Astrocyte (in vitro differentiated cells and primary cell): ENCODE results near the gene UBR1.

Experiments used
- CTCF ChIP-seq: IDR thresholded peaks from 2 replicates; pipeline ENCODE4 v1.5.1; 2011; ENCODE audit warnings: low read depth, mild to moderate bottlenecking, inconsistent platforms, low read length, moderate library complexity; ENCODE audit not compliant: insufficient read depth
- EZH2 ChIP-seq: IDR thresholded peaks from 2 replicates; pipeline ENCODE4 v1.6.1; 2012; ENCODE audit warnings: mild to moderate bottlenecking, low read length, inconsistent platforms; ENCODE audit not compliant: insufficient read depth

GRCh38 chr15:43096411-43096810, 9.4 kb downstream of the UBR1 start:
- TF ChIP-seq CTCF: no peak
- no peak for TF ChIP-seq EZH2
